Activated naive CD8-positive, alpha-beta T cell treated with anti-CD3 and anti-CD28 coated beads, Interleukin-2, amount 50 U/mL, for 24 hours (primary cell): ENCODE results near the gene VSTM4.

Source experiments
- ATAC-seq: fragments of 150-1000 bp; cut with Tn5 transposase; one replicate; pipeline ENCODE4 v1.10.0; 2021
- DNase-seq: peaks from one replicate; pipeline ENCODE4 v3.0.0; 2021
- H3K27ac Mint-ChIP-seq: one replicate; pipeline ENCODE4 v1.8.0; 2021; ENCODE audit warnings: mild to moderate bottlenecking, mixed read lengths
- H3K27me3 Mint-ChIP-seq: one replicate; pipeline ENCODE4 v1.8.0; 2021; ENCODE audit warnings: mixed read lengths
- H3K36me3 Mint-ChIP-seq: one replicate; pipeline ENCODE4 v1.8.0; 2021; ENCODE audit warnings: low read depth, mixed read lengths
- H3K4me1 Mint-ChIP-seq: one replicate; pipeline ENCODE4 v1.8.0; 2021; ENCODE audit warnings: mixed read lengths
- H3K4me3 Mint-ChIP-seq: one replicate; pipeline ENCODE4 v1.8.0; 2021; ENCODE audit warnings: mild to moderate bottlenecking, moderate library complexity, mixed read lengths
- H3K9me3 Mint-ChIP-seq: one replicate; pipeline ENCODE4 v1.8.0; 2021; ENCODE audit warnings: mixed read lengths

VSTM4 gene

GRCh38 chr10:49068672-49069217, 46.6 kb downstream of the VSTM4 start:
- H3K9me3 Mint-ChIP-seq: no peaks in the 10 kb centered on the region
- no peaks in the 10 kb centered on the region for H3K36me3 Mint-ChIP-seq
- no peak overlapping the region for H3K4me3 Mint-ChIP-seq
- H3K27ac Mint-ChIP-seq: no peak overlapping the region
- DNase-seq (no peak), ATAC-seq (no peak)
- H3K4me1 Mint-ChIP-seq: no peaks in the 10 kb centered on the region
- H3K27me3 Mint-ChIP-seq: peaks cover 3% of the 10 kb centered on the region

GRCh38 chr10:49068209-49068608, 47.1 kb downstream of the VSTM4 start:
- Mint-ChIP-seq H3K9me3 (peaks cover 3% of the 10 kb centered on the region), H3K27me3 (peaks cover 4% of the 10 kb centered on the region), H3K4me1 (no peaks in the 10 kb centered on the region), H3K27ac (no peak overlapping the region), H3K4me3 (no peak overlapping the region), H3K36me3 (no peaks in the 10 kb centered on the region)
- DNase-seq: no peak
- ATAC-seq: no peak

- Mint-ChIP-seq H3K4me3 (no peak overlapping the region), H3K9me3 (peaks cover 12% of the 10 kb centered on the region), H3K4me1 (no peaks in the 10 kb centered on the region), H3K27ac (no peak overlapping the region), H3K27me3 (peaks cover 8% of the 10 kb centered on the region), H3K36me3 (peaks cover 1% of the 10 kb centered on the region)
- no peak for DNase-seq
- no peak for ATAC-seq
Observed at GRCh38 chr10:49066944-49067730, 48.2 kb downstream of the VSTM4 start.

GRCh38 chr10:49062229-49062628, 53.1 kb downstream of the VSTM4 start:
- peaks cover 1% of the 10 kb centered on the region for H3K36me3 Mint-ChIP-seq

DNA sequence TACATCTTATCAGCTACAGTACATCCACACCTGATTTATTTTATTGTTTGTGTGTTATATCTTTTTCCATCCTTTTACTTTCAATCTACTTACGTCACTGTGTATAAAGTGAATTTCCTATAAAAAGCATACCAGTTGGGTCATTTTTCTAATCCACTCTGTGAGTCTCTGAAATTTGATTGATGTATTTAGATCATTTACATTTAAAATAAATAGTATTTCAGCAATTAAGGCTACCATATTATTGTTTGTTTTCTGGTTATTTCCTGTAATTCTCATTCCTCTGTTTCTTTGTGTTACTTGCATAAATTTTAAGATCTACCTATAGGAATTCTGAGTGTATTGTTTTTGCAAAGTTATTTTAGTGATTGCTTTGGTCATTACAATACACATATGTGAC, 53.7 kb downstream of the VSTM4 start:
- H3K27ac Mint-ChIP-seq: no peak overlapping the region
- H3K27me3 Mint-ChIP-seq: peaks cover 13% of the 10 kb centered on the region
- H3K36me3 Mint-ChIP-seq: peaks cover 1% of the 10 kb centered on the region
- H3K9me3 Mint-ChIP-seq: peaks cover 23% of the 10 kb centered on the region
- H3K4me3 Mint-ChIP-seq: no peak overlapping the region
- ATAC-seq (no peak), DNase-seq (no peak)
- H3K4me1 Mint-ChIP-seq: no peaks in the 10 kb centered on the region

More at GRCh38 chr10:49062229-49062628, 53.1 kb downstream of the VSTM4 start:
- Mint-ChIP-seq H3K4me3 (no peak overlapping the region), H3K4me1 (no peaks in the 10 kb centered on the region), H3K27me3 (peaks cover 13% of the 10 kb centered on the region), H3K9me3 (peaks cover 23% of the 10 kb centered on the region), H3K27ac (no peak overlapping the region)
- no peak for ATAC-seq
- no peak for DNase-seq

DNA sequence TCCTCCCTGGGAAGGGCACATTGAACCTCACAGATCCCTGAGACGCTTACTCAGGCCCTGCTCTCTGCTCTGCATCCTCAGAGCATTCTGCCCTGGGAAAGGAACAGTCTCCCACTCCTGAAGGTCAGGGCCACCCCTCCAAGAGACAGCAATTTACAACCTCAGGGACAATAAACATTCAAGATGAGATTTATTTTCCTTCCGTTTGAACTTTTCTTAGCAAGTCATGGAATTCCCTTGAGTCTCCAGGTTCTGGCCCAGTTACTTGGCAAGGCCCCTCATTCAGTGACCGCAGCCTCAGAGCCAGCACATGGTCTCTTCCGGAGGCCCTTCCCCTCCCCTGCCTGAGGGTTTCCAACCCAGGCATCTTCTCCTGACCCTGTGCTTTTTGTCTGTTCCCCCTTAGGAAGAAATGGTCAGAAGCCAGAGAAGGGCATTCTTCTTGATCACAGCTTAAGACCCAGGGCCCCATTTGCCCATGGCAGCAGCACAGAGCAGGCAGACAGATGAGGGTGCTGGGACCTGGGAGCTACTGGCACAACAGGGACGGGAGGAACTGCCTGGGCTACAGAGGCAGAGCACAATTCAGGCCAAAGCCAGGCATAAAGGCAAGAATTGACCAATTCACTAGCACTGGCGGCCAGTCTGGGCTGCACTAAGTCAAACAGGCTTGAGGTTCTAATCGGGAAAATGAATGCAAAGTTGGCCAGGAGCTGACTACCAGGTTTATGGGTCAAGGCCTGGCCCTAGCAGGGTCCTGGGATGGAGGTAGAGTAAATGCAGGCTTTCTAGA, 56.7 kb downstream of the VSTM4 start:
- Mint-ChIP-seq H3K4me3 (no peak overlapping the region), H3K27me3 (peaks cover 12% of the 10 kb centered on the region), H3K36me3 (peaks cover 1% of the 10 kb centered on the region), H3K4me1 (no peaks in the 10 kb centered on the region), H3K9me3 (peaks cover 23% of the 10 kb centered on the region), H3K27ac (no peak overlapping the region)
- ATAC-seq: no peak
- no peak for DNase-seq

DNA sequence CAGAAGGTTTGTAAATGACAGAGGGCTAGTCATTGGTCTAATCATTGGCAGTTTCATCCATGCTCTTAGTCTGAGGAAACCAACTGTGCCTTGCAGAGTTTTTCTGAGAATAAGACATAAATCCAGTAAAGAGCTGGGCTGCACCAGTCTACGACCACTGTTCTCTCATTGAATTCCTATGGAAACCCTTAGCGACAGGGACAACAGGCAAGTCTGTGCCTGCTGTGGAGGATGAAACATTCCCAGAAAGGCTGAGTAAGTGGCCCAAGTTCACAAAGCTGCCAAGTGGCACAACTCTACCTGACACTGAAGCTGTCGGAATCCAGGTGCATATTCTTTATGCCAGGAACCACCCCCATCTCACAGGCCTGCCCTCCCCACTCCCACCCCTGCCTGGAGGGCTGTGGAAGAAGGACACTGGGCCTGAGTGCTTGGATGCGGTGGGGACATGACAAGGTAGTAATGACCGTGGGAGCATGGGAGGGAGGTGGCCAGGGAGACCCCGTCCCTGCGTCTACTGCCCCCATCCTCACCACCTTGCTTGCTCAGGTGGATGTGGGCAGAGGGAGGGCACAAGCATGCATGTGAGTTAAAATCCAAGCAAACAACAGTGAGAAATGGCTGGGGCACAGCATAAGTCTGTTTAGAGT, 58.0 kb downstream of the VSTM4 start:
- DNase-seq (no peak), ATAC-seq (no peak)
- Mint-ChIP-seq H3K27ac (no peak overlapping the region), H3K36me3 (no peaks in the 10 kb centered on the region), H3K4me1 (no peaks in the 10 kb centered on the region), H3K4me3 (no peak overlapping the region), H3K9me3 (peaks cover 13% of the 10 kb centered on the region), H3K27me3 (peaks cover 8% of the 10 kb centered on the region)

- ATAC-seq: no peak
- no peak overlapping the region for H3K27ac Mint-ChIP-seq
- peaks cover 4% of the 10 kb centered on the region for H3K27me3 Mint-ChIP-seq
Observed at GRCh38 chr10:49056356-49056755, 59.0 kb downstream of the VSTM4 start.

DNA sequence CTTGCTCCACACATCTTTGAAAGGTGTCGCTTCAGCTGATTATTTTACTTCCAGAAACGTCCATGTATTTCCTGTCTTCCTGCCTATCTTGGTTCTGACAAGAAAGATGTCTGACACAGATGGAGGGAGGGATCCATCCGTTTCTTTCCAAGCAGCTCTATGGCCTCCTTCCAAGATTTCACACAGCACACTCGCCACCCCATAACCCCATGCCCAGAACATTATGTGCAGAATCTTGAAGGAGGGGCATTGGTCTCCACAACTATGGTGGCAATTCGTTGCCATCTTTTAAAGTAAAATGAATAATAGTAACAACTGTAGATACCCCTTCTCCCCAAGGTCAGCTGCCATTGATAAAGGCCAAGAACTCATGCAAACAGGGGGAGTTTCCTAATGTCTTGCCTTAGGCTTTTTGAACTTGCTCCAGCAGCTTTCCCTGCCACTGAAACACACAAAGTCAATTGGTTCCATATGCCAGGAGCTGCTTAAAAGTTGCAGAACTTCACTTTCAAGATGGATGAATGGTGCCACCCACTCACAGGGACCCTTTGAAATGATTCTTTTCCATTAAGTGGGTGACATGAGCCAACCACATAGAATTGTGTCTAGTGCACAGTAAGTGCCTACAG, 60.0 kb downstream of the VSTM4 start:
- no peaks in the 10 kb centered on the region for H3K36me3 Mint-ChIP-seq
- no peaks in the 10 kb centered on the region for H3K9me3 Mint-ChIP-seq
- H3K4me3 Mint-ChIP-seq: no peak overlapping the region
- no peak for DNase-seq
- H3K27me3 Mint-ChIP-seq: peaks cover 7% of the 10 kb centered on the region
- H3K4me1 Mint-ChIP-seq: no peaks in the 10 kb centered on the region
- ATAC-seq: no peak
- no peak overlapping the region for H3K27ac Mint-ChIP-seq

More at GRCh38 chr10:49056356-49056755, 59.0 kb downstream of the VSTM4 start:
- Mint-ChIP-seq H3K9me3 (peaks cover 3% of the 10 kb centered on the region), H3K4me1 (no peaks in the 10 kb centered on the region), H3K4me3 (no peak overlapping the region), H3K36me3 (no peaks in the 10 kb centered on the region)
- DNase-seq: no peak

DNA sequence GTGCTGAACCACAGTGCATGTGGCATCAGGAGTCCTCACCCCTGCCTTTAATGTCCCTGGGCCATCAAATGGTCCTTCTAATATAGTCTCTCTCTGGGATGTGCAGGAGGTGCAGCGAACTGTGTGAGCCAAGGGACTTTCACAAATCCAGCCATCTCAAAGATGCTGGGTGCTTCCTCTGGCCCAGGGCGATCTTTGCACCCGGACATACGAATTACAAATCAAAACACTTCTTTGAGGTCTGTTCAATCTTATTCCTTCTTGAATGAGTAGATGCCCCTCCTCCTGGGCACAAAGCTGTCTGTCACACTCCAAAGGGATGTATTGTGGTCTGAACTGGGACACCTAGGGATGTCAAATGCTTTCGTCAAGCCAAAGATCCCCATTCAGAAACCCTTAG, 60.6 kb downstream of the VSTM4 start:
- no peaks in the 10 kb centered on the region for H3K36me3 Mint-ChIP-seq
- no peak for ATAC-seq
- no peak overlapping the region for H3K27ac Mint-ChIP-seq
- H3K4me3 Mint-ChIP-seq: no peak overlapping the region
- DNase-seq: no peak
- H3K4me1 Mint-ChIP-seq: no peaks in the 10 kb centered on the region
- peaks cover 7% of the 10 kb centered on the region for H3K27me3 Mint-ChIP-seq
- no peaks in the 10 kb centered on the region for H3K9me3 Mint-ChIP-seq

- Mint-ChIP-seq H3K9me3 (no peaks in the 10 kb centered on the region), H3K36me3 (no peaks in the 10 kb centered on the region), H3K27ac (no peak overlapping the region), H3K4me3 (no peak overlapping the region), H3K4me1 (no peaks in the 10 kb centered on the region), H3K27me3 (peaks cover 7% of the 10 kb centered on the region)
- ATAC-seq (no peak), DNase-seq (no peak)
Observed at GRCh38 chr10:49053998-49054692, 61.2 kb downstream of the VSTM4 start.

GRCh38 chr10:49053053-49053997, 62.0 kb downstream of the VSTM4 start:
- no peak overlapping the region for H3K27ac Mint-ChIP-seq
- H3K9me3 Mint-ChIP-seq: no peaks in the 10 kb centered on the region
- no peaks in the 10 kb centered on the region for H3K36me3 Mint-ChIP-seq
- ATAC-seq (no peak), DNase-seq (no peak)
- peaks cover 7% of the 10 kb centered on the region for H3K27me3 Mint-ChIP-seq
- H3K4me1 Mint-ChIP-seq: no peaks in the 10 kb centered on the region
- no peak overlapping the region for H3K4me3 Mint-ChIP-seq

DNA sequence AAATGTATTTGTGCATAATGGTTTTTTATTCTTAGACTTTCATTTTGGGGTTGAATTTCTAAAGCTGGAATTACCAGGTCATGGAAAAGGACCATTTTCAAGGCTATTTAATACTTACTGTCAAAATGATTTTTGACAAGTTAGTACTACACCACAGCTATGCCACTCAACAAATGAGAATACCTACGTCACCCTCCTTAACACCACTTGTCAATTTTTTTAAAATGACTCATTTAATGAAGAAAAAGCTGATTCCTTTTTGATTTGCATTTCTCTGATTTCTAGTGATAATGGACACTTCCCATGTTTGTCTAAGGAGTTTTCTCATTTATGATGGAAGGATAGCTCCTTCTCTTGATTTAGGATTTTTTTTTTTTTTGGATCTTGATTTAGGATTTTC, 63.3 kb downstream of the VSTM4 start:
- Mint-ChIP-seq H3K4me1 (no peaks in the 10 kb centered on the region), H3K27ac (no peak overlapping the region), H3K9me3 (no peaks in the 10 kb centered on the region), H3K4me3 (no peak overlapping the region), H3K36me3 (no peaks in the 10 kb centered on the region), H3K27me3 (peaks cover 7% of the 10 kb centered on the region)
- DNase-seq: no peak
- ATAC-seq: no peak
